ENCODE results near the gene METTL1.

DNA sequence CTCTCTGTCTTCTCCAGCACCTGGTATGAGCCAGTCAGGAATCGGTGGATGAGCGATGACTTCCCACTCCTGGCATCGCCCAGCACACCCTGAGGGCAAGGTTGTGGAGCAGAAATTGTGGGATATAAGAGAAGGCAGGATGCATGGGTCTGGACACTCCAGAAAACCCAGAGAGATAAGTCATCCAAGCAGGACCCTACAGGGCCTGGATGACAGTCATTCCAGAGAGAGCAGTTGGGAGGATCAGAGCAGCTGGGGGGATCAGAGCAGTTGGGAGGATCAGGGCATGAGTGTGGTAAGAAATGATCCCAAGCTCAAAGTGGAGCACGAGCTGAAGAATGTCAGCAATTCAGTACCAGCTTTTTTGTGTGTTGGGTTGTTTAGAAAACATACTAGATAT, 37.3 kb downstream of the METTL1 start:
- TF ChIP-seq, protein P1, sequence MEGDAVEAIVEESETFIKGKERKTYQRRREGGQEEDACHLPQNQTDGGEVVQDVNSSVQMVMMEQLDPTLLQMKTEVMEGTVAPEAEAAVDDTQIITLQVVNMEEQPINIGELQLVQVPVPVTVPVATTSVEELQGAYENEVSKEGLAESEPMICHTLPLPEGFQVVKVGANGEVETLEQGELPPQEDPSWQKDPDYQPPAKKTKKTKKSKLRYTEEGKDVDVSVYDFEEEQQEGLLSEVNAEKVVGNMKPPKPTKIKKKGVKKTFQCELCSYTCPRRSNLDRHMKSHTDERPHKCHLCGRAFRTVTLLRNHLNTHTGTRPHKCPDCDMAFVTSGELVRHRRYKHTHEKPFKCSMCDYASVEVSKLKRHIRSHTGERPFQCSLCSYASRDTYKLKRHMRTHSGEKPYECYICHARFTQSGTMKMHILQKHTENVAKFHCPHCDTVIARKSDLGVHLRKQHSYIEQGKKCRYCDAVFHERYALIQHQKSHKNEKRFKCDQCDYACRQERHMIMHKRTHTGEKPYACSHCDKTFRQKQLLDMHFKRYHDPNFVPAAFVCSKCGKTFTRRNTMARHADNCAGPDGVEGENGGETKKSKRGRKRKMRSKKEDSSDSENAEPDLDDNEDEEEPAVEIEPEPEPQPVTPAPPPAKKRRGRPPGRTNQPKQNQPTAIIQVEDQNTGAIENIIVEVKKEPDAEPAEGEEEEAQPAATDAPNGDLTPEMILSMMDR (IDR thresholded peaks at IDR 0.05): no peak
- TF ChIP-seq ZFX (IDR thresholded peaks at IDR 0.05; ENCODE audit: borderline replicate concordance): no peak
